ENCODE results near the gene GMDS.
A peak's percentile ranks its signal among the peaks of the same experiment; 100 is the strongest.
"Not testable (repeated sequence)": the region's sequence is repeated elsewhere in the genome, so short reads cannot be mapped to it uniquely, and the experiment has no call there.

GMDS gene

GRCh38 chr6:1761477-1761877 is 483.9 kb downstream of the GMDS start:
- peak; percentile 70 for DNase-seq

- no peak for DNase-seq
Measured at GRCh38 chr6:1760876-1761275, 484.5 kb downstream of the GMDS start.

- no peak for DNase-seq
Measured at GRCh38 chr6:1759870-1760269, 485.5 kb downstream of the GMDS start.

- no peak for DNase-seq
Measured at GRCh38 chr6:1758076-1758679, 487.2 kb downstream of the GMDS start.

GRCh38 chr6:1757131-1757530 is 488.3 kb downstream of the GMDS start:
- DNase-seq, result peak; percentile 88

- DNase-seq, result peak; percentile 61
Measured at GRCh38 chr6:1756472-1757129, 488.8 kb downstream of the GMDS start.

GRCh38 chr6:1751063-1751462 is 494.3 kb downstream of the GMDS start:
- not testable (repeated sequence) for DNase-seq

- no peak for DNase-seq
Measured at GRCh38 chr6:1749041-1749440, 496.4 kb downstream of the GMDS start.

GRCh38 chr6:1747531-1747930 is 497.9 kb downstream of the GMDS start:
- no peak for DNase-seq

- no peak for DNase-seq
Measured at GRCh38 chr6:1747003-1747402, 498.4 kb downstream of the GMDS start.

- no peak for DNase-seq
Measured at GRCh38 chr6:1745814-1746213, 499.6 kb downstream of the GMDS start.

GRCh38 chr6:1744543-1744942 is 500.9 kb downstream of the GMDS start:
- no peak for DNase-seq

GRCh38 chr6:1739680-1740079 is 505.7 kb downstream of the GMDS start:
- no peak for DNase-seq

GRCh38 chr6:1739220-1739619 is 506.2 kb downstream of the GMDS start:
- DNase-seq, result no peak

GRCh38 chr6:1738558-1739081 is 506.8 kb downstream of the GMDS start:
- no peak for DNase-seq

GRCh38 chr6:1737463-1738311 is 507.7 kb downstream of the GMDS start:
- no peak for DNase-seq

GRCh38 chr6:1736346-1737105 is 508.9 kb downstream of the GMDS start:
- DNase-seq, result no peak

GRCh38 chr6:1735239-1735803 is 510.1 kb downstream of the GMDS start:
- DNase-seq, result no peak

- DNase-seq, result no peak
Measured at GRCh38 chr6:1730882-1731281, 514.5 kb downstream of the GMDS start.

GRCh38 chr6:1729750-1730140 is 515.7 kb downstream of the GMDS start:
- DNase-seq, result no peak

- peak; percentile 96 for DNase-seq
Measured at GRCh38 chr6:1729133-1729749, 516.2 kb downstream of the GMDS start.

GRCh38 chr6:1726341-1726768 is 519.0 kb downstream of the GMDS start:
- DNase-seq, result peak; percentile 61
